OCI-LY1 (cell line): ENCODE measurements around the gene PTGS1.

Source experiments
- H2AFZ ChIP-seq: fragments of 200-600 bp; sonication (generic), shearing (Covaris generic); 2 replicates; pipeline ENCODE4 v1.6.0; 2014; ENCODE audit warnings: antibody characterized with exemption, mild to moderate bottlenecking, low read length
- H3F3A ChIP-seq: fragments of 200-600 bp; sonication (generic), shearing (Covaris generic); 2 replicates; pipeline ENCODE4 v1.6.0; 2014; ENCODE audit warnings: mild to moderate bottlenecking, antibody characterized with exemption, low read length, moderate library complexity; ENCODE audit not compliant: insufficient read depth
- H3K27ac ChIP-seq: fragments of 200-600 bp; sonication (generic); 2 replicates; pipeline ENCODE4 v1.5.1; 2014; ENCODE audit warnings: low read length, mixed run types, mild to moderate bottlenecking, low read depth; ENCODE audit not compliant: poor library complexity, severe bottlenecking
- H3K27me3 ChIP-seq: fragments of 200-600 bp; sonication (generic); 2 replicates; pipeline ENCODE4 v1.6.0; 2014; ENCODE audit warnings: antibody characterized with exemption, mild to moderate bottlenecking, low read length, moderate library complexity; ENCODE audit not compliant: insufficient read depth
- H3K36me3 ChIP-seq: fragments of 200-600 bp; sonication (generic); 2 replicates; pipeline ENCODE4 v1.6.1; 2014; ENCODE audit warnings: mild to moderate bottlenecking, antibody characterized with exemption, low read length, moderate library complexity, mixed read lengths; ENCODE audit not compliant: insufficient read depth
- H3K4me1 ChIP-seq: fragments of 200-600 bp; sonication (generic); 2 replicates; pipeline ENCODE4 v1.5.1; 2014; ENCODE audit warnings: mild to moderate bottlenecking, low read length, moderate library complexity; ENCODE audit not compliant: insufficient read depth, severe bottlenecking
- H3K4me2 ChIP-seq: fragments of 200-600 bp; sonication (generic), shearing (Covaris generic); 2 replicates; pipeline ENCODE4 v1.6.1; 2014; ENCODE audit warnings: low read length
- H3K4me3 ChIP-seq: fragments of 200-600 bp; sonication (generic); 2 replicates; pipeline ENCODE4 v1.5.1; 2014; ENCODE audit warnings: low read length, low read depth, mild to moderate bottlenecking, mixed read lengths; ENCODE audit not compliant: poor library complexity, severe bottlenecking
- H3K79me2 ChIP-seq: fragments of 200-600 bp; shearing (Covaris generic); 2 replicates; pipeline ENCODE4 v1.6.1; 2016; ENCODE audit warnings: mixed run types, low read length, mixed read lengths; ENCODE audit not compliant: insufficient read depth
- H3K9ac ChIP-seq: fragments of 200-600 bp; sonication (generic), shearing (Covaris generic); 2 replicates; pipeline ENCODE4 v1.6.1; 2014; ENCODE audit warnings: mild to moderate bottlenecking, low read length, mixed read lengths
- H3K9me2 ChIP-seq: fragments of 200-600 bp; sonication (generic), shearing (Covaris generic); 2 replicates; pipeline ENCODE4 v1.6.1; 2014; ENCODE audit warnings: low read depth, mild to moderate bottlenecking, low read length, mixed read lengths
- H3K9me3 ChIP-seq: fragments of 200-600 bp; shearing (Covaris generic); 2 replicates; pipeline ENCODE4 v1.6.1; 2014; ENCODE audit warnings: low read length, mixed read lengths
- H4K20me1 ChIP-seq: fragments of 200-600 bp; sonication (generic), shearing (Covaris generic); 2 replicates; pipeline ENCODE4 v1.6.0; 2016; ENCODE audit warnings: mild to moderate bottlenecking, low read length; ENCODE audit not compliant: insufficient read depth
- EZH2 ChIP-seq: fragments of 200-600 bp; sonication (generic), shearing (Covaris generic); IDR thresholded peaks from 2 replicates; pipeline ENCODE4 v1.8.0; 2017; ENCODE audit warnings: borderline replicate concordance, mixed run types, mild to moderate bottlenecking, antibody characterized with exemption, low read length, moderate library complexity, mixed read lengths
- TF ChIP-seq, protein P1 (sequence below): fragments of 200-600 bp; sonication (generic), shearing (Covaris generic); IDR thresholded peaks from 2 replicates; pipeline ENCODE4 v1.5.1; 2017; ENCODE audit warnings: mild to moderate bottlenecking, antibody characterized with exemption, low read length, moderate library complexity, mixed read lengths

Gene PTGS1

GRCh38 chr9:122442568-122442967 lies 71.7 kb downstream of the PTGS1 start:
- Histone ChIP-seq H3F3A (no peaks in the 10 kb centered on the region), H3K4me3 (no peak overlapping the region), H3K4me2 (no peak overlapping the region), H4K20me1 (no peaks in the 10 kb centered on the region), H3K9ac (no peak overlapping the region), H3K36me3 (no peaks in the 10 kb centered on the region), H3K9me3 (no peaks in the 10 kb centered on the region), H2AFZ (no peak overlapping the region), H3K27ac (no peak overlapping the region), H3K27me3 (peaks cover 12% of the 10 kb centered on the region), H3K4me1 (no peaks in the 10 kb centered on the region), H3K79me2 (no peaks in the 10 kb centered on the region), H3K9me2 (no peaks in the 10 kb centered on the region)
- TF ChIP-seq EZH2, result no peak
- TF ChIP-seq, protein P1, sequence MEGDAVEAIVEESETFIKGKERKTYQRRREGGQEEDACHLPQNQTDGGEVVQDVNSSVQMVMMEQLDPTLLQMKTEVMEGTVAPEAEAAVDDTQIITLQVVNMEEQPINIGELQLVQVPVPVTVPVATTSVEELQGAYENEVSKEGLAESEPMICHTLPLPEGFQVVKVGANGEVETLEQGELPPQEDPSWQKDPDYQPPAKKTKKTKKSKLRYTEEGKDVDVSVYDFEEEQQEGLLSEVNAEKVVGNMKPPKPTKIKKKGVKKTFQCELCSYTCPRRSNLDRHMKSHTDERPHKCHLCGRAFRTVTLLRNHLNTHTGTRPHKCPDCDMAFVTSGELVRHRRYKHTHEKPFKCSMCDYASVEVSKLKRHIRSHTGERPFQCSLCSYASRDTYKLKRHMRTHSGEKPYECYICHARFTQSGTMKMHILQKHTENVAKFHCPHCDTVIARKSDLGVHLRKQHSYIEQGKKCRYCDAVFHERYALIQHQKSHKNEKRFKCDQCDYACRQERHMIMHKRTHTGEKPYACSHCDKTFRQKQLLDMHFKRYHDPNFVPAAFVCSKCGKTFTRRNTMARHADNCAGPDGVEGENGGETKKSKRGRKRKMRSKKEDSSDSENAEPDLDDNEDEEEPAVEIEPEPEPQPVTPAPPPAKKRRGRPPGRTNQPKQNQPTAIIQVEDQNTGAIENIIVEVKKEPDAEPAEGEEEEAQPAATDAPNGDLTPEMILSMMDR, result no peak

DNA sequence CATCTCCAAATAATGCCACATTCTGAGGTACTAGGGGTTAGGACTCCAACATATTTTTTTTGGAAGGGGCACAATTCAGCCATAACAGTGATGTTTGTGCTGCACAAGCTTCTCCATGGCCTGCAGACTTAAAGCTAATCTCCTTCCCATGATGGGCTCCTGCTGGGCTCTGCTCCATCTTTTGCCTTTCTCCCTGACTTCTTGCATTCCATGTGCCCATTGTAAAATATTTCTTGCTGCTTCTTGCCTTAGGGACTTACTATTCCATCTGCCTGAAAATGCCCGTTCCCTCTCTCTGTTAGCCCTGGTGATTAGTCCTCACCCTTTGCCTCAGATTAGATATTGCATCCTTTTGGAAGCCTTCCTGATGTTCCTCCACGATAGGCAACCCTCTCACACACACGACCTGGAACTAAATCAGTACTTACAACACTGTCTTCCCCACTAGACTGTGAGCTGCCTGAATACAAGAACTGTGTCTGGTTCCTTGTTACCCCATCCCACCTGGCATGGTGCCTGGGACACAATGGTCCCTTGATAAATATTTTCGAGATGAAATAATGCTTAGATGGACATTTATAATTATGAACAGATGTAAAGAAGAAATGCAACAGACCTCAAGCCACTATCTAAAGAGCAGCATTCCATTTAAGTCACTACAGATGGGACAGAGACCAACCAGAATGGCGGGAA lies 73.4 kb downstream of the PTGS1 start:
- H3K27ac ChIP-seq, result no peak overlapping the region
- no peaks in the 10 kb centered on the region for H3K4me1 ChIP-seq

More for the DNA sequence above, 73.4 kb downstream of the PTGS1 start:
- no peaks in the 10 kb centered on the region for H4K20me1 ChIP-seq
- H3F3A ChIP-seq, result no peaks in the 10 kb centered on the region
- TF ChIP-seq EZH2, result no peak
- TF ChIP-seq, protein P1, result no peak
- H3K27me3 ChIP-seq, result peaks cover 14% of the 10 kb centered on the region
- no peak overlapping the region for H3K4me3 ChIP-seq
- no peak overlapping the region for H3K9ac ChIP-seq
- H3K79me2 ChIP-seq, result no peaks in the 10 kb centered on the region
- no peaks in the 10 kb centered on the region for H3K9me2 ChIP-seq
- H2AFZ ChIP-seq, result no peak overlapping the region
- no peaks in the 10 kb centered on the region for H3K9me3 ChIP-seq
- no peaks in the 10 kb centered on the region for H3K36me3 ChIP-seq
- no peak overlapping the region for H3K4me2 ChIP-seq
